Heart right ventricle (tissue), 16 donors: ENCODE results near the gene SLITRK2. TPM values are rescaled to one million over a fixed set of nuclear protein-coding genes. Genes with fewer than 3 reads are reported as not detected.

ENCODE experiments used
- ATAC-seq, 8 donors: fragments of 200-7000 bp; cut with Tn5 transposase; one replicate each; pipeline ENCODE4 v1.9.1; 2020; ENCODE audit warnings: mild to moderate bottlenecking in 8 of 8, moderate library complexity in 8 of 8, moderate number of reproducible peaks in 1 of 8
- DNase-seq, 2 donors: peaks; one replicate each; pipeline ENCODE4 v3.0.0-alpha.2; 2020
- H3K27ac ChIP-seq, 10 donors: fragments of 200-600 bp; sonication (generic) in 2 of 10; one replicate each; pipeline versions ENCODE4 v1.5.0 to v1.8.0; 2020 to 2022; ENCODE audit warnings: mild to moderate bottlenecking in 3 of 10
- H3K27me3 ChIP-seq, 7 donors: fragments of 200-600 bp; one replicate each; pipeline ENCODE4 v1.8.0; 2021 to 2022; ENCODE audit warnings: mild to moderate bottlenecking in 2 of 7
- H3K36me3 ChIP-seq, 9 donors: fragments of 200-600 bp; sonication (generic) in 1 of 9; one replicate each; pipeline versions ENCODE4 v1.5.0 to v1.8.0; 2020 to 2022; ENCODE audit warnings: mild to moderate bottlenecking in 2 of 9
- H3K4me1 ChIP-seq, 9 donors: fragments of 200-600 bp; sonication (generic) in 1 of 9; one replicate each; pipeline versions ENCODE4 v1.5.0 to v1.8.0; 2020 to 2022; ENCODE audit warnings: mild to moderate bottlenecking in 4 of 9
- H3K4me3 ChIP-seq, 10 donors: fragments of 200-600 bp; sonication (generic) in 2 of 10; one replicate each; pipeline versions ENCODE4 v1.5.0 to v1.8.0; 2020 to 2022; ENCODE audit warnings: mild to moderate bottlenecking in 7 of 10, moderate library complexity in 2 of 10
- H3K9me3 ChIP-seq, 11 donors: fragments of 200-600 bp in 10 of 11; sonication (generic) in 2 of 11; one replicate each; pipeline versions ENCODE4 v1.5.0 to v1.8.0; 2013 to 2022; ENCODE audit warnings: mild to moderate bottlenecking in 2 of 11, control low read depth in 1 of 11, moderate library complexity in 1 of 11
- WGBS, 2 donors: extraction: QIAGEN DNeasy Blood & Tissue Kit; methylation state at CpG; one replicate each; pipeline ENCODE4 v1.1.7; 2013; ENCODE audit warnings: inconsistent platforms in 1 of 2; 5-methylcytosine and 5-hydroxymethylcytosine counted together
- intact Hi-C, 10 donors: fragments of 100-400 bp; cut with DNase I; formaldehyde crosslinking; loops; one replicate each; pipeline versions ENCODE4 v1.11.1 to v1.14.2; 2022
- polyA plus RNA-seq, 2 donors: library from polyadenylated mRNA; stranded (reverse); fragments of 200-250 nt; gene quantifications; one replicate each; pipeline ENCODE4 v1.2.3, GENCODE V29; 2013
- total RNA-seq, 10 donors: library from RNA; stranded (reverse); fragmentation: NEBNext Ultra II Directional in 3 of 10; extraction: Animal tissue kit (Norgen Biotek cat#: 25700) in 3 of 10; gene quantifications; one replicate each; pipeline versions ENCODE4 v1.2.1 to v1.2.4, GENCODE V29; 2021 to 2023
- TF ChIP-seq, protein P1 (sequence below), 9 donors: fragments of 200-600 bp; sonication (generic) in 2 of 9; IDR thresholded peaks; one replicate each; pipeline versions ENCODE4 v1.5.0 to v1.8.0; 2021 to 2022; ENCODE audit warnings: antibody characterized with exemption in 9 of 9, mild to moderate bottlenecking in 5 of 9, moderate library complexity in 1 of 9
- donor health status: Arrhythmogenic right ventricular cardiomyopathy.
- donor health status: ischemic (EF 13 %, LVEDD 7.1; RV severe dilation, severe dysfunction).
- donor health status: healthy with polysubstance abuse.
- donor health status: DM: no; HTN: yes; CAD: no.
- donor health status: DM: no; HTN: no; CAD: no.
- donor health status: ischemic (EF 25% LVEDD 6.9; RV normal size, moderate dysfunction).
- donor health status: ischemic (EF 25% LVEDD 5.7; RV mildly dilated, moderate dysfunction).
- donor health status: healthy.
- donor health status: DM: yes; HTN: yes; CAD: no.
- donor health status: Ischemic cardiomyopathy.
- donor health status: ischemic (EF 35%, LVEDD 5.7; RV mildly dilated, moderate dysfunction).
- donor health status: nonischemic (EF 11% LVEDD 7.7; RV severe dilation, severe dysfunction).
- donor health status: DM: yes; HTN: yes; CAD: no.
- donor health status: PGD.
- donor health status: ischemic (EF 29% LVEDD 5.4; RV normal size, mild dysfunction).
- donor health status: nonischemic (EF 23%, LVEDD 6.1; RV moderate dilation, normal function).

SLITRK2 gene
- total and polyA plus RNA-seq, 12 donors = 0.04 to 0.37 (median 0.14) TPM; not detected in 2

DNA sequence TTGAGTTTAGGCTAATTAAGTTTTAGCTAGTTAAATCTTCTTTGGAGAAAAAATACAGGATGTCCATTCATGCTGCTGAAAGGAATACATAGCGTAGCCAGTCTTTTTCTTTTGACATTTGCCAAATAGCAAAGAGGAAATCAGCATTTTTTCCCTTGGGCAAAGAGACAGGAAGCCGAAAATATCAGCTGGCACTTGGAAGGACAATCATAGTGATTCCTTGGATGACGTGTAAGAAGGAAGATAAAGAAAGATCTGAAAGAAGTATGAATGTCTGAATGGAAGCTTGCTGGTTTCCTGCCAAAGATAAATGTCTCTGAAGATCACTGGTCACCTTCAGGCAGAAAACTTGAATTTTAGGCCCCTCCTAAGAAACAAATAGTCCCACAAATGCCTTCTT lies 44.2 kb downstream of the SLITRK2 start:
- Histone ChIP-seq H3K36me3 (no peaks in the 10 kb centered on the region), H3K9me3 (no peaks in the 10 kb centered on the region), H3K4me3 (no peak overlapping the region), H3K27me3 (no peaks in the 10 kb centered on the region), H3K4me1 (no peaks in the 10 kb centered on the region), H3K27ac (no peak overlapping the region)
- intact Hi-C loops = no loop called here
- TF ChIP-seq, protein P1, sequence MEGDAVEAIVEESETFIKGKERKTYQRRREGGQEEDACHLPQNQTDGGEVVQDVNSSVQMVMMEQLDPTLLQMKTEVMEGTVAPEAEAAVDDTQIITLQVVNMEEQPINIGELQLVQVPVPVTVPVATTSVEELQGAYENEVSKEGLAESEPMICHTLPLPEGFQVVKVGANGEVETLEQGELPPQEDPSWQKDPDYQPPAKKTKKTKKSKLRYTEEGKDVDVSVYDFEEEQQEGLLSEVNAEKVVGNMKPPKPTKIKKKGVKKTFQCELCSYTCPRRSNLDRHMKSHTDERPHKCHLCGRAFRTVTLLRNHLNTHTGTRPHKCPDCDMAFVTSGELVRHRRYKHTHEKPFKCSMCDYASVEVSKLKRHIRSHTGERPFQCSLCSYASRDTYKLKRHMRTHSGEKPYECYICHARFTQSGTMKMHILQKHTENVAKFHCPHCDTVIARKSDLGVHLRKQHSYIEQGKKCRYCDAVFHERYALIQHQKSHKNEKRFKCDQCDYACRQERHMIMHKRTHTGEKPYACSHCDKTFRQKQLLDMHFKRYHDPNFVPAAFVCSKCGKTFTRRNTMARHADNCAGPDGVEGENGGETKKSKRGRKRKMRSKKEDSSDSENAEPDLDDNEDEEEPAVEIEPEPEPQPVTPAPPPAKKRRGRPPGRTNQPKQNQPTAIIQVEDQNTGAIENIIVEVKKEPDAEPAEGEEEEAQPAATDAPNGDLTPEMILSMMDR (IDR thresholded peaks at IDR 0.05) = no peak
- no peak for ATAC-seq
- DNase-seq = no peak
- WGBS, 2 donors = 27 to 43% methylated on average over 3 of the region's 3 CpGs

DNA sequence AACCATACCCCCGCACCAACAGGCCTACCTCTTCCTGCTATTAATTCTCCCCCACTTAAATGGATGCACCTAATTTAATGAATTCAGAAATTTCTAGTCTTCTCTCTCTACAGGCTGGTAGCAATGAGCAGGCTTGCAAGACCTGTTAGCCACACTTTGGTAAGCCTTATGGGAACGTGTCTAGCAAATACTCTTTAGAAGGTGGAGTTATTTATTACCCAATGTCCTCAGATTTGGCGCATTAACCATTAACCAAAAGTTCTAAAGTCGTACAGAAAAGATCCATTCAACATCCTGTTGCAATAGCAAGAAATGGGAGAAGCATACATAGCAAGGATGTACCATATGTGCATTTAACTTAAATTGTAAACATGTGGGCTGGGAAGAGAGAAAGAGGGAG lies 47.5 kb downstream of the SLITRK2 start:
- ATAC-seq = no peak
- intact Hi-C loops = no loop called here
- TF ChIP-seq, protein P1 (IDR thresholded peaks at IDR 0.05) = no peak
- no peaks in the 10 kb centered on the region for H3K27me3 ChIP-seq
- no peak overlapping the region for H3K4me3 ChIP-seq
- no peaks in the 10 kb centered on the region for H3K36me3 ChIP-seq
- 68 to 83% methylated on average over 4 of the region's 4 CpGs for WGBS, 2 donors
- no peak overlapping the region for H3K27ac ChIP-seq
- no peaks in the 10 kb centered on the region for H3K4me1 ChIP-seq
- H3K9me3 ChIP-seq = no peaks in the 10 kb centered on the region
- DNase-seq = no peak
